ENCODE measurements around the gene ALG14.
"Not testable (repeated sequence)": the region's sequence is repeated elsewhere in the genome, so short reads cannot be mapped to it uniquely, and the experiment has no call there.

The ALG14 gene

GRCh38 chr1:94949681-94950661 lies 122.8 kb downstream of the ALG14 start:
- in situ Hi-C loops (cut with MboI; ENCODE audit: low pct_unique_long_range_greater_than_20kb, low sequenced_read_pairs): no loop called here
- no peak for DNase-seq

- DNase-seq: no peak
- in situ Hi-C loops (cut with MboI; ENCODE audit: low pct_unique_long_range_greater_than_20kb, low sequenced_read_pairs): no loop called here
These were observed 125.3 kb downstream of the ALG14 start for GRCh38 chr1:94947437-94947836.

- in situ Hi-C loops (cut with MboI; ENCODE audit: low pct_unique_long_range_greater_than_20kb, low sequenced_read_pairs): no loop called here
- peak; percentile 29 for DNase-seq
These were observed 125.9 kb downstream of the ALG14 start for GRCh38 chr1:94946886-94947285.

- in situ Hi-C loops (cut with MboI; ENCODE audit: low pct_unique_long_range_greater_than_20kb, low sequenced_read_pairs): no loop called here
- no peak for DNase-seq
These were observed 130.3 kb downstream of the ALG14 start for GRCh38 chr1:94942171-94943128.

- DNase-seq; in situ Hi-C loops (cut with MboI; ENCODE audit: low pct_unique_long_range_greater_than_20kb, low sequenced_read_pairs): not testable (repeated sequence)
These were observed 131.3 kb downstream of the ALG14 start for GRCh38 chr1:94941480-94941879.

- in situ Hi-C loops (cut with MboI; ENCODE audit: low pct_unique_long_range_greater_than_20kb, low sequenced_read_pairs): no loop called here
These were observed 132.0 kb downstream of the ALG14 start for GRCh38 chr1:94940738-94941137.

DNA sequence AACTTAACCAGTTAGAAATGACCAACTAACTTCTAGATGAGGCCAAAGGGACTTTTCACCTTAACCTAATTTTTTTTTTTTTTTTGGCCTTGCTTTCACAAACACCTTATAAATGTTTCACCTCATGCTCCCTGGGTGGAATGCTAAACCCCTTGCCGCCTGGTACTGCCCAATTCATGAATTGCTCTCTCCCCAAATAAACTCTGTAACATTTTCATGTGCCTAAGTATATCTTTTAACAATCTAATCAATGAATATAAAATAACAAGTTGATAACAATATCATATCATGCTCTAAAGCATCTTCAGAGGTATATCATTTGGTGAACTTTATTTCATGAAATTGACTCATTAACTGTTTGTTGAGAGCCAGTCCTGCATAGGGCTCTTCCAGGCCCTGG lies 134.9 kb downstream of the ALG14 start:
- no peak for DNase-seq
- in situ Hi-C loops (cut with MboI; ENCODE audit: low pct_unique_long_range_greater_than_20kb, low sequenced_read_pairs): no loop called here

More at GRCh38 chr1:94940738-94941137, 132.0 kb downstream of the ALG14 start:
- DNase-seq: no peak

DNA sequence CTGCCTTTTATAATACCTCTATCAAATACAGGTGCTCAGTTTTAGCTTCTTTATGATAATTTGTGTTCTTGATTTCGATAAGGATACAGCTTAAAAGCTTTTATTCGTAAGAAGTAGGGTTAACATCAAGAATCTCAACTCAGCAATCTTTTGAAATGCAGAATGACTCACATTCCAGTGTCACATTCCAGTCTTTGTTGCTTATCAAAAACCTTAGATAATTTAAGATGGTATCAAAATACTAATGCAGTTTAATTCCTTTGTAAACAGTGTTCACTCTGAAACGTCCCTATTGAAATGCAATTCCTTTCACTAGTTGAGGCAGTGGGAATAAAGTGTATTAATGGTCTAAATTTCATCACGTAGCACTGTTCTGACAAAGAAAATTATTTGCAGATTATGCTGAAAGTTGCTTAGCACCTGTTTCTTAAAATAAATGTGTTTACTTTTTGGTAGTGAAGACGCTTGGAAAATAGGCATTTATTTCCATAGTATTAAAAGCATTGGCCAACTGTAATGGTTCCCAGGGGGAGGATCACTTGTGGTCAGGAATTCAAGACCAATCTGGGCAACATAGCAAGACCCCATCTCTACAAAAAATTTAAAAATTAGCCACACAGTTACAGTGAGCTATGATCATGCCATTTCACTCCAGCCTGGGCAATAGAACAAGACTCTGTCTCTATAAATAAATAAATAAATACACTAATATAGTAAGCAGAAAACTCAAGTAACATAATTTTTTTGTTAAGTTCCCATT lies 135.7 kb downstream of the ALG14 start:
- in situ Hi-C loops (cut with MboI; ENCODE audit: low pct_unique_long_range_greater_than_20kb, low sequenced_read_pairs): no loop called here
- DNase-seq: no peak

GRCh38 chr1:94935476-94935875 lies 137.3 kb downstream of the ALG14 start:
- in situ Hi-C loops (cut with MboI; ENCODE audit: low pct_unique_long_range_greater_than_20kb, low sequenced_read_pairs): no loop called here
- no peak for DNase-seq

DNA sequence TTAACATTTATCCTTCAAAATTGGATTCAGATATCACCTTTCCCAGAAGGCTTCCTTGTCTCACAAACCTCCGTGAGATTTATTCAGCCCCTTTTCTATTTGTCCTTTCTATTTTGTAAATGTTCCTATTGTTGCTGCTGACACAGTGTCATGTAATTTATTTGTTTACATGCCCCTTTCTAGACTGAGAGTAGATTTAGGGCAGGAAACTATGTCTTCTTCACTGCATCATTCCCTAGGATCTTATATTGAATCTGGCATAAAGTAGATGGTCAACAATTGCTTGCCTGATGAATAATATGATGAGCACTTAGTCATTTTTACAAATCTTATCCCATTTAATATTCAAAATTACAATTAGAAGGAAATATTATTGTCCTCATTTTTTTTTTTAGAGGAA lies 137.7 kb downstream of the ALG14 start:
- in situ Hi-C loops (cut with MboI; ENCODE audit: low pct_unique_long_range_greater_than_20kb, low sequenced_read_pairs): no loop called here
- no peak for DNase-seq

DNA sequence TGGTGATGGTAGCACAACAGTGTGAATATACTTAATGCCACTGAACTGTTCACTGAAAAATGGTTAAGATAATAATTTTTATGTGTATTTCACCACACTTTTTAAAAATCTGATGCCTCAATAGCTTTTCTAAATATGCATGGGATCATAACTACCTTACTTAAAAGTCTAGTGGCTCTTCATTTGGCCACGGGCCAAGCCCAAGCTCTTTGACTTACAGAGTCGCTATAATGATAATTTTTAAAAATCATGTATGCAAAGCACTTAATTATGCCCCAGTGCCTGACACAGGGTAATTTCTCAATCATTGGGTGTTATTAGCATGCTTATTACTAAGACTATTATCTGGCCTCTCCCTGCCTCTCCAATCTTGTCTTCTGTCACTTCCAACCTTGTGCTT lies 138.2 kb downstream of the ALG14 start:
- in situ Hi-C loops (cut with MboI; ENCODE audit: low pct_unique_long_range_greater_than_20kb, low sequenced_read_pairs): no loop called here

GRCh38 chr1:94931254-94931841 lies 141.4 kb downstream of the ALG14 start:
- in situ Hi-C loops (cut with MboI; ENCODE audit: low pct_unique_long_range_greater_than_20kb, low sequenced_read_pairs): no loop called here
- no peak for DNase-seq

More for the DNA sequence above, 138.2 kb downstream of the ALG14 start:
- DNase-seq: no peak

DNA sequence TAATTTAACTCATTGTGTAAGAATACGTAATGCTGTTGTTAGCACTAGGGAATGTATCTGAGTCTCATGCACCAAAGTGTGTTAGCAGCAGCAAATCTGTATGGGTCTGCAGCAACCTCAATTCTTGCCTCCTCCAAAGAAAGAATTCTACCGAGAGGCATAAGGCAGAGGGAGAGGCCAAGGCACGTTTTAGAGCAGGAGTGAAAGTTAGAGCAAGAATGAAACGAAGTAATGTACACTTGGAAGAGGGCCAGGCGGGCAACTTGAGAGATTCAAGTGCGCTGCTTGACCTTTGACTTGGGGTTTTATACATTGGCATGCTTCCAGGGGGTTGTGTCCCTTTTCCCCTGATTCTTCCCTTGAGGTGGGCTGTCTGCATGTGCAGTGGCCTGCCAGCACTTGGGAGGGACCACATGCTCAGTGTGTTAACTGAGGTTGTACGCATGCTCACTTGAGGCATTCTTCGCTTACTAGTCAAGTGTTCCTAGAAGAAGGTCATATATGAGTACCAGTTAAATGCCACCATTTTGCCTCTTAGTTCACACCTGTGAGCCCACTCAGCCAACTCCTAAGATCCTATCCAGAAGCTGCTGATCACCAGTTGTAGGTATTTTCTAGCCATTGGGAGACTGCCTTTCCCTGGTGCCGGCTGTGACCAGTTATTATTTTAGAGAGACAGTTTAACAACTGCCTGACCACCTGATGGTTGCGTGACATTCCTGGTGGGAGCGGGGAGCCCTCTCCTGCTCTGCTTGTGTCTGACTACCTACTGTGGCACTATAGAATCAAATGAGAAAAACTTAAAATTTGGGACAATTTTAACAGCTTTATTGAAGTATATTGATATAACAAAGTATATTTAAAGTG lies 143.2 kb downstream of the ALG14 start:
- in situ Hi-C loops (cut with MboI; ENCODE audit: low pct_unique_long_range_greater_than_20kb, low sequenced_read_pairs): no loop called here

DNA sequence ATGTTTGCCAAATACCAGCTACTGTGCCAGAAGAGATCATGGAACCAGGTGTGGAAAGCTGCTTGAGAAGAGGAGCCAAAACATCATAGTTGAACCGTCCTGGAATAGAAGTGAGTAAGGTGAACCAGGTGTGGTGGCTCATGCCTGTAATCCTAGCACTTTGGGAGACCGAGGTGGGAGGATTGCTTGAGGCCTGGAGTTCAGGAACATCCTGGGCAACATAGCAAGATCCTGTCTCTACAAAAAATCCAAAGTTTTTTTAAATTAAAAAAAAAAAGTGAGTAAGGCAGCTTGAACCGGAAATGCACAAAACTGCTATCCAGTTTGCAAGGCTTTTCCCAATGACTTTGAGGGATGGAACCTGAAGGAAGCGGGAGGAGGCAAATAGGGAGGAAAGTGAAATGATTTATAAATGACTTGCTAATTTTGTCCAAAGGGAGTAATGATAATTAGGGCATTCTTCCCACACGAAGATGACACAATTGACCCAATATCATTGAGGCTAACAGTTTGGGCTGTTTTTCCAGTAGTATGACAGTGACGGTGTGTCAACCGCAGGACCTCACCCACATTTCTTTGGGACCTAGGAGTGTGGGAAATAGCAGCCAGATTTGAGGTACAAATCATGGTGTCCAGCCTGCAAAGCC lies 144.3 kb downstream of the ALG14 start:
- no peak for DNase-seq
- in situ Hi-C loops (cut with MboI; ENCODE audit: low pct_unique_long_range_greater_than_20kb, low sequenced_read_pairs): no loop called here

More for the DNA sequence above, 143.2 kb downstream of the ALG14 start:
- no peak for DNase-seq

GRCh38 chr1:94927405-94928175 lies 145.2 kb downstream of the ALG14 start:
- in situ Hi-C loops (cut with MboI; ENCODE audit: low pct_unique_long_range_greater_than_20kb, low sequenced_read_pairs): no loop called here
- no peak for DNase-seq

GRCh38 chr1:94926915-94927404 lies 145.8 kb downstream of the ALG14 start, which contains the start of gene CNN3:
CNN3 (minus strand) TSS chr1:94927110; CDS start chr1:94926894, 216 bp downstream.
- in situ Hi-C loops (cut with MboI; ENCODE audit: low pct_unique_long_range_greater_than_20kb, low sequenced_read_pairs): no loop called here
- peak; percentile 67 for DNase-seq
